CD8-positive, alpha-beta memory T cell (primary cell): Measurements from ENCODE around the gene MST1. TPM values are rescaled to one million over a fixed set of nuclear protein-coding genes. Genes with fewer than 3 reads are reported as not detected.

Experiments
- CTCF ChIA-PET: fragments of 350-600 bp; sonication (Branson Sonifier 250); formaldehyde crosslinking; loops from one replicate; lab custom pipeline; 2021; ENCODE audit warnings: antibody characterized with exemption; lab: Charles Lee
- POLR2A ChIA-PET: fragments of 350-600 bp; sonication (Branson Sonifier 250); formaldehyde crosslinking; loops from one replicate; lab custom pipeline; 2021; ENCODE audit warnings: antibody characterized with exemption; lab: Charles Lee
- DNase-seq, 5 donors: peaks; one replicate each; pipeline versions ENCODE4 v3.0.0 to v3.0.0-alpha.2; 2020 to 2022; ENCODE audit warnings: mixed read lengths in 1 of 5
- H3K27ac ChIP-seq: one replicate; pipeline ENCODE4 v1.7.0; 2013; ENCODE audit warnings: low read depth, mild to moderate bottlenecking, low read length, moderate library complexity
- H3K27me3 ChIP-seq: 2 replicates; pipeline ENCODE4 v1.7.0; 2013; ENCODE audit warnings: low read length, mild to moderate bottlenecking; ENCODE audit not compliant: insufficient read depth, poor library complexity, severe bottlenecking
- H3K36me3 ChIP-seq: 2 replicates; pipeline ENCODE4 v1.7.0; 2013; ENCODE audit warnings: mild to moderate bottlenecking, low read length, moderate library complexity; ENCODE audit not compliant: insufficient read depth
- H3K4me1 ChIP-seq: 2 replicates; pipeline ENCODE4 v1.7.0; 2013; ENCODE audit warnings: mild to moderate bottlenecking, low read length, moderate library complexity; ENCODE audit not compliant: insufficient read depth
- H3K4me3 ChIP-seq: 2 replicates; pipeline ENCODE4 v1.7.0; 2013; ENCODE audit warnings: mild to moderate bottlenecking, low read length
- H3K9me3 ChIP-seq: 2 replicates; pipeline ENCODE4 v1.7.0; 2013; ENCODE audit warnings: mild to moderate bottlenecking, low read length
- H3K27ac Mint-ChIP-seq, 8 donors: one replicate each; pipeline ENCODE4 v1.8.0; 2020 to 2021; ENCODE audit warnings: mixed read lengths in 8 of 8, mild to moderate bottlenecking in 6 of 8, inconsistent platforms in 3 of 8, moderate library complexity in 3 of 8
- H3K27me3 Mint-ChIP-seq, 2 donors: one replicate each; pipeline ENCODE4 v1.8.0; 2020 to 2021; ENCODE audit warnings: mixed read lengths in 2 of 2, mild to moderate bottlenecking in 1 of 2, moderate library complexity in 1 of 2
- H3K36me3 Mint-ChIP-seq, 3 donors: one replicate each; pipeline ENCODE4 v1.8.0; 2020 to 2021; ENCODE audit warnings: mixed read lengths in 3 of 3, inconsistent platforms in 1 of 3, mild to moderate bottlenecking in 1 of 3
- H3K4me1 Mint-ChIP-seq, 3 donors: one replicate each; pipeline ENCODE4 v1.8.0; 2020 to 2021; ENCODE audit warnings: mixed read lengths in 3 of 3, inconsistent platforms in 1 of 3, mild to moderate bottlenecking in 1 of 3
- H3K4me3 Mint-ChIP-seq, 7 donors: one replicate each; pipeline ENCODE4 v1.8.0; 2020 to 2021; ENCODE audit warnings: mixed read lengths in 7 of 7, mild to moderate bottlenecking in 6 of 7, moderate library complexity in 4 of 7, inconsistent platforms in 2 of 7
- H3K9me3 Mint-ChIP-seq, 5 donors: one replicate each; pipeline ENCODE4 v1.8.0; 2020 to 2022; ENCODE audit warnings: mixed read lengths in 5 of 5, mild to moderate bottlenecking in 3 of 5, moderate library complexity in 2 of 5, inconsistent platforms in 1 of 5
- polyA plus RNA-seq: library from polyadenylated mRNA; unstranded; fragments of 300-500 nt; fragmentation: Illumina TruSeq; gene quantifications from one replicate; pipeline ENCODE4 v1.2.3, GENCODE V29; 2021
- total RNA-seq, 2 experiments: library from RNA; stranded (reverse); gene quantifications; one replicate each; pipeline ENCODE4 v1.2.3, GENCODE V29; 2021

MST1 gene
- total RNA-seq: 1 to 10 TPM; 6.0 to 8.5 TPM
- 0.31 TPM for polyA plus RNA-seq

GRCh38 chr3:49689046-49689907 lies at the start of gene MST1, which contains the start of gene RNF123:
TSS of gene MST1 (minus strand) at chr3:49689474. CDS start at chr3:49688691, 783 bp downstream.
TSS of gene RNF123 (plus strand) at chr3:49689557. CDS start at chr3:49691166, 1,609 bp downstream.
- H3K36me3 ChIP-seq: no peaks in the 10 kb centered on the region
- ChIA-PET CTCF (interaction anchor here (1.7 kb wide), 1 partner anchor 150 kb away, joined by 4 read pairs; no protein-coding TSS in a partner anchor), POLR2A (no interaction called here)
- H3K4me1 Mint-ChIP-seq: peaks cover 34 to 66% (median 41%) of the 10 kb centered on the region in 3 donors
- peak within 1 kb of the TSS; percentile 76 for H3K27ac ChIP-seq
- H3K4me3 Mint-ChIP-seq: peak within 1 kb of the TSS; percentile 94 to 98 (median 97)
- peaks cover 20% of the 10 kb centered on the region for H3K4me1 ChIP-seq
- DNase-seq: peak; percentile 90 to 95 (median 92)
- H3K27me3 Mint-ChIP-seq: peaks cover 0 to 5% of the 10 kb centered on the region in 2 donors
- no peaks in the 10 kb centered on the region for H3K9me3 ChIP-seq
- no peaks in the 10 kb centered on the region for H3K27me3 ChIP-seq
- peaks cover 0 to 19% (median 1%) of the 10 kb centered on the region in 3 donors for H3K36me3 Mint-ChIP-seq
- no peaks in the 10 kb centered on the region for H3K9me3 Mint-ChIP-seq
- peak within 1 kb of the TSS; percentile 97 for H3K4me3 ChIP-seq
- peak within 1 kb of the TSS; percentile 95 to 99 (median 96) for H3K27ac Mint-ChIP-seq

GRCh38 chr3:49738067-49738713 lies 48.9 kb upstream of the MST1 start:
- Histone ChIP-seq H3K27me3 (no peaks in the 10 kb centered on the region), H3K36me3 (peaks cover 10% of the 10 kb centered on the region), H3K4me1 (no peaks in the 10 kb centered on the region), H3K27ac (no peak overlapping the region), H3K9me3 (no peaks in the 10 kb centered on the region), H3K4me3 (no peak overlapping the region)
- no peaks in the 10 kb centered on the region for H3K9me3 Mint-ChIP-seq
- no peak overlapping the region for H3K4me3 Mint-ChIP-seq
- H3K27ac Mint-ChIP-seq: peak overlapping the region in 6 of 8 donors; percentile 34 to 89 (median 74)
- H3K27me3 Mint-ChIP-seq: no peaks in the 10 kb centered on the region
- no peak for DNase-seq
- ChIA-PET POLR2A (no interaction called here), CTCF (no interaction called here)
- peaks cover 3 to 63% (median 9%) of the 10 kb centered on the region in 3 donors for H3K36me3 Mint-ChIP-seq
- peaks cover 0 to 6% (median 2%) of the 10 kb centered on the region in 3 donors for H3K4me1 Mint-ChIP-seq

GRCh38 chr3:49734752-49735151 lies 45.5 kb upstream of the MST1 start:
- H3K4me3 ChIP-seq: no peak overlapping the region
- ChIA-PET POLR2A (no interaction called here), CTCF (no interaction called here)

GRCh38 chr3:49733551-49733950 lies 44.3 kb upstream of the MST1 start:
- Histone ChIP-seq H3K9me3 (no peaks in the 10 kb centered on the region), H3K4me3 (no peak overlapping the region), H3K4me1 (no peaks in the 10 kb centered on the region), H3K27me3 (no peaks in the 10 kb centered on the region), H3K36me3 (peaks cover 28% of the 10 kb centered on the region), H3K27ac (no peak overlapping the region)
- Mint-ChIP-seq H3K9me3 (no peaks in the 10 kb centered on the region), H3K27me3 (peaks cover 0 to 2% of the 10 kb centered on the region in 2 donors), H3K4me3 (no peak overlapping the region), H3K4me1 (peaks cover 0 to under 1% (median under 1%) of the 10 kb centered on the region in 3 donors), H3K27ac (no peak overlapping the region), H3K36me3 (peaks cover 3 to 78% (median 11%) of the 10 kb centered on the region in 3 donors)
- ChIA-PET CTCF (no interaction called here), POLR2A (no interaction called here)
- DNase-seq: no peak

More at GRCh38 chr3:49734752-49735151, 45.5 kb upstream of the MST1 start:
- H3K27ac ChIP-seq: no peak overlapping the region
- no peaks in the 10 kb centered on the region for H3K9me3 ChIP-seq
- peaks cover 0 to 3% (median 2%) of the 10 kb centered on the region in 3 donors for H3K4me1 Mint-ChIP-seq
- H3K36me3 ChIP-seq: peaks cover 28% of the 10 kb centered on the region
- H3K4me3 Mint-ChIP-seq: no peak overlapping the region
- H3K27me3 Mint-ChIP-seq: no peaks in the 10 kb centered on the region
- H3K27ac Mint-ChIP-seq: peak overlapping the region in 1 of 8 donors; percentile 81
- H3K4me1 ChIP-seq: no peaks in the 10 kb centered on the region
- no peaks in the 10 kb centered on the region for H3K9me3 Mint-ChIP-seq
- peaks cover 3 to 79% (median 13%) of the 10 kb centered on the region in 3 donors for H3K36me3 Mint-ChIP-seq
- DNase-seq: no peak
- no peaks in the 10 kb centered on the region for H3K27me3 ChIP-seq

GRCh38 chr3:49732597-49732996 lies 43.3 kb upstream of the MST1 start:
- no peak for DNase-seq
- H3K9me3 ChIP-seq: no peaks in the 10 kb centered on the region
- peaks cover 0 to 2% of the 10 kb centered on the region in 2 donors for H3K27me3 Mint-ChIP-seq
- H3K36me3 Mint-ChIP-seq: peaks cover 3 to 78% (median 10%) of the 10 kb centered on the region in 3 donors
- no peaks in the 10 kb centered on the region for H3K9me3 Mint-ChIP-seq
- H3K27ac ChIP-seq: no peak overlapping the region
- no peak overlapping the region for H3K4me3 Mint-ChIP-seq
- no peak overlapping the region for H3K27ac Mint-ChIP-seq
- no peaks in the 10 kb centered on the region for H3K4me1 ChIP-seq
- CTCF ChIA-PET: no interaction called here
- peaks cover 25% of the 10 kb centered on the region for H3K36me3 ChIP-seq
- no peak overlapping the region for H3K4me3 ChIP-seq
- POLR2A ChIA-PET: no interaction called here
- no peaks in the 10 kb centered on the region for H3K4me1 Mint-ChIP-seq
- H3K27me3 ChIP-seq: no peaks in the 10 kb centered on the region

GRCh38 chr3:49729966-49730609 lies 40.8 kb upstream of the MST1 start:
- Histone ChIP-seq H3K4me1 (no peaks in the 10 kb centered on the region), H3K27ac (no peak overlapping the region), H3K4me3 (no peak overlapping the region), H3K9me3 (no peaks in the 10 kb centered on the region), H3K36me3 (peaks cover 18% of the 10 kb centered on the region), H3K27me3 (no peaks in the 10 kb centered on the region)
- Mint-ChIP-seq H3K9me3 (no peaks in the 10 kb centered on the region), H3K27me3 (peaks cover 0 to 2% of the 10 kb centered on the region in 2 donors), H3K36me3 (peaks cover 0 to 75% (median 5%) of the 10 kb centered on the region in 3 donors), H3K4me3 (no peak overlapping the region), H3K4me1 (no peaks in the 10 kb centered on the region), H3K27ac (peak overlapping the region in 1 of 8 donors; percentile 29)
- no peak for DNase-seq
- CTCF ChIA-PET: interaction anchor here (1.2 to 1.6 kb wide), 2 partner anchors 11 to 12 kb away, joined by 4 read pairs; no protein-coding TSS in a partner anchor
- POLR2A ChIA-PET: no interaction called here

- ChIA-PET CTCF (interaction anchor here (0.7 kb wide), 1 partner anchor 9 kb away, joined by 3 read pairs; no protein-coding TSS in a partner anchor), POLR2A (no interaction called here)
- Mint-ChIP-seq H3K4me1 (peaks cover 8 to 15% (median 12%) of the 10 kb centered on the region in 3 donors), H3K9me3 (no peaks in the 10 kb centered on the region), H3K27ac (peak overlapping the region in 1 of 8 donors; percentile 85), H3K4me3 (no peak overlapping the region), H3K27me3 (peaks cover 0 to 4% of the 10 kb centered on the region in 2 donors), H3K36me3 (peaks cover 0 to 66% (median 5%) of the 10 kb centered on the region in 3 donors)
- H3K27ac ChIP-seq: no peak overlapping the region
- no peaks in the 10 kb centered on the region for H3K27me3 ChIP-seq
- no peaks in the 10 kb centered on the region for H3K9me3 ChIP-seq
- no peak for DNase-seq
- H3K36me3 ChIP-seq: peaks cover 16% of the 10 kb centered on the region
- H3K4me1 ChIP-seq: peaks cover 13% of the 10 kb centered on the region
- no peak overlapping the region for H3K4me3 ChIP-seq
These were observed 38.7 kb upstream of the MST1 start for GRCh38 chr3:49727924-49728361.
